CD4-positive, alpha-beta T cell treated with Interleukin-17A for 1 hour (primary cell): Measurements from ENCODE around the gene NUP205.
A peak's percentile ranks its signal among the peaks of the same experiment; 100 is the strongest.

Experiments
- DNase-seq: peaks from one replicate; pipeline ENCODE4 v3.0.0-alpha.2; 2020

Gene NUP205

GRCh38 chr7:135541029-135541428 is 16.7 kb upstream of the NUP205 start:
- no peak for DNase-seq

DNA sequence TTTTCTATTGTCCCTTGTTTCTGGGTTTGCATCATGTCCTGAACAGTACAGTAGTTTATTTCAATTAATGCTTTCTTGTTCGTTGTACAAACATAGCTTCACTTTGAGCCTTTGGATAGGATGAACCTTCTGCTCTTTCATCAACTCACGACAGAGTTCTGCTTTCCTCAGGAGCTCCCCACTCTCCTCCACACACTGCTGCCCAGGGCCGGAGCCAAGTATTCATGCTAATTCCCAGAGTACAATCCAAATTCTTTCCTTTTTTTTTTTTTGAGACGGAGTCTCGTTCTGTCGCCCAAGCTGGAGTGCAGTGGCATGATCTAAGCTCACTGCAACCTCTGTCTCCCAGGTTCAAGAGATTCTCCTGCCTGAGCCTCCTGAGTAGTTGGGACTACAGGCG is 7.5 kb upstream of the NUP205 start:
- no peak for DNase-seq

- no peak for DNase-seq
Measured at GRCh38 chr7:135552148-135552547, 5.6 kb upstream of the NUP205 start.

GRCh38 chr7:135553346-135553745 is 4.4 kb upstream of the NUP205 start:
- DNase-seq = no peak

DNA sequence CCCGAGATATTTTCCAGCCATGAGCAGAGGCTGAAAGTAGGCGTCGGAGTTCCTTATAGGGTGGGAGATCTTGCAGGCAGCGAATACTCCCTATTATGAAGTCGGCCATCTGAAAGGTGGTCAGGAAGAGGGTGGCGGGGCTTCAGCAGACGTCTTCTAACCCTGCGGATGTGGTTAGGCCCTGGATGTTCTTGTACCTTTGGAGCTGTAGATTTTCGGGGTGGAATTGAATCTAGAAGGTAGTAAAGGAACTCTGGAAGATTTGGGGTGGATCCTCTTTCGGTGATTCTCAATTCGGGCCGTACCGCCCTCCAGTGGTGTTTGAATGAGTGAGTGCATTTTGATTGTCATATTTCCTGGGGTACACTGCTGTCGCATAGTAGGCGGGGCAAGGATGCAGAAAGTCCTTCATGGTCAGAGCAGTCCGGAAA is 635 bp downstream of the NUP205 start:
- DNase-seq = peak; percentile 83

DNA sequence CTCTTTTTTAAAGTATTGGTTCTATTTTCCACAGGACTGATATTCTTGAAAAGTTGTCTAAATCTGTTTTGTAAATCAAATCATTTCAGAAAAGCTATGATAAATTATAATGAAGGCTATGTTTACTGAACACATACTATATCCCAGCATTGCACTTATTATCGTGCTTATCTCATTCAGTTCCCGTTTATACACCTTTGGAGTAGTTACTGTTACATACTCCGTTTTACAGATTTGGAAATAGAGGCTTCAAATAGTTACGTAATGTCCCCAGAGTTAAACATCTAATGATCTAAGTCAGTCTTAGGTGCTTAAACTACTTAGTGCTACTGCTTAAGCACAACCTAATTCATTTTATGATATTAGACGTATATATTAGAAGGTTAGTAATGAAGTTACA is 1.2 kb downstream of the NUP205 start:
- DNase-seq = no peak

DNA sequence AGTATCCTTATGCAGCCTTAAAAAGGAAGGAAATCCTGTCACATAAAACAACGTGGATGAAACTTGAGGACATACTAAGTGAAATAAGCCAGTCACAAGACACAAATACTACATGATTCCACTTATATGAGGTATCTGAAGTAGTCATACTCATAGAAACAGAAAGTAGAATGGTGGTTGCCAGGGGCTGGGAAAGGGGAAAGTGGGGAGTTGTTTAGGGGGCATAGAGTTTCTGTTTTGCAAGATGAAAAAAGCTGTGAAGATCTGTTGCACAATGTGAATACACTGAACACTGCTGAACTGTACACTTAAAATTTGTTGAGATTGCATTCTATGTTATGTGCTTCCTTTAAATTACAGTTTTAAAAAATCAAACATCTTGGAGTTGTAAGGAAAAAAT is 2.9 kb downstream of the NUP205 start:
- DNase-seq = no peak

GRCh38 chr7:135562720-135563119 is 5.0 kb downstream of the NUP205 start:
- no peak for DNase-seq

DNA sequence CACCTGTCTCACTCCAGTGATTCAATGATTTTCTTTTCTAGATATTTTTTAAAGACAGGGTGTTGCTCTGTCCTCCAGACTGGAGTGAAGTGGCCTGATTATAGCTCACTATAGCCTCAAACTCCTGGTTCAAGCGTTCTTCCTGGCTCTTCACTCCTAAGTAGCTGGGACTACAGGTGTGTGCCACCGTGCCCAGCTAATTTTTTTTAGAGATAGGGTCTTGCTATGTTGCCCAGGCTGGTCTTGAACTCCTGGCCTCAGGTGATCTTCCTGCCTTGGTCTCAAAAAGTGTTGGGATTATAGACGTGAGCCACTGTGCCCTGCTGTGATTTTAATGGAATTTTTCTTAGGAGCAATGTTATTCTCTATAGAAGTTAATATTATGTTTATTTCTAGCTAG is 14.1 kb downstream of the NUP205 start:
- DNase-seq = no peak

GRCh38 chr7:135573541-135573940 is 15.8 kb downstream of the NUP205 start:
- no peak for DNase-seq

DNA sequence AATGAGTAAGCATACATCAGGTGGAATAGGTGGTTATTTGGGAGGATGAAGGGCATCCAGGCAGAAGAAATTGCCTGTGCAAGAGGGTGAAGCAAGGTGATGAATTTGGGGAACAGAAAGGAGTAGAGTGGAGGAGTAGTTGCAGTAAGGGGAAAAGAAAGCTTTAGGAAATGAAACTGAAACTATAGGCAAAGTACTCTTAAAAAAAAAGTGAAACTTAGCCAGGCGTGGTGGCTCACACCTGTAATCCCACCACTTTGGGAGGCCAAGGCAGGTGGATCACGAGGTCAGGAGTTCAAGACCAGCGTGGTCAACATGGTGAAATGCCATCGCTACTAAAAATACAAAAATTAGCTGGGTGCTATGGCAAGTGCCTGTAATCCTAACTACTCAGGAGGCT is 17.6 kb downstream of the NUP205 start:
- DNase-seq = peak; percentile 8

DNA sequence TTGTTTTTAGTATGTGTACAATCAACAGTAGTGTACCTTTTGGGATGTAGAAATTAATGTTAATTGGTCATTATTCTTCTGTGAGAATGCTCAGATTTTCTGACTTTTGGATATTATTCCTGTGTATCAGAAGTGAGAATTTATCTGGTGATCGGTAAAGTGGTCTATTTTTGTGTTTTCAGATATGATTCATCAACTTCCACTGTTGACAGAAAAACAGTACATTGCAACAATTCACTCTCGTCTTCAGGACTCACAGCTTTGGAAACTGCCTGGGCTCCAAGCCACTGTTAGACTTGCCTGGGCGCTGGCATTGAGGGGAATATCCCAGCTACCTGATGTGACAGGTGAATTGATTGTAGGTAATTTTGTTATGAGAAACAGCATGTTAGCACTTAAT is 20.9 kb downstream of the NUP205 start:
- DNase-seq = no peak

GRCh38 chr7:135584362-135585353 is 26.9 kb downstream of the NUP205 start:
- no peak for DNase-seq

DNA sequence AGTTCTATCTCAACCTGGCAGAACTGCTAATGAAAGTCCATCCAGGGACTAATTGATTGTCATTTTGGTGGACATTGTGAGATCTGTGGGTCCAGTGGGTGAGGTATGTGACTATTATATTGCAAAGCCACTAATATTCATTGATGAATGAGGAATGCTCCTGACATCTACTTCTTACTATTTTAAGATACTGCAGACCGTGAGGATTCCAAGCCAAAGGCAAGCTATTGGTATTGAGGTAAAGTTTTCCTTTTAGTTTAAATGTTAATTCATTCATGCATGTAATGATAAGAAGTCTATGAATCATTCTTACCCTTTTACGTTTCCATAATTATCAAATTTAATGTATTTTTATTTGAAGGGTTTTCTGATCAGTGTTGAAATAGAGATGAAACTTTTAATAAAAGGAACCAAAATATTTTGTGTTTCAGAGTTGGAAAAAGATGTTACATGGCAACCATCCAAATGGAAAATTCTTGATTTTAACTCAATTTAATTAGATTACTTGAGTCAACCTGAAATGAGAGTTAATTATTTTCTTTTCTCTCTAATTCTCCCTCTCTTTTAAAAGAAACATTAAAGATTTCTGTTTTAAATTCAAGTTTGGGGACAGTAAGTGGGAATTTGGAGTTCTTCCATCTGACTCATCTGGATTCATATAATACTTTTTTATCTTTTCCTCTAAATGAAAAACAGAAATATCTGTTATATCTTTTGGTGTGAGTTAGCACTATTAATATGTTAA is 39.6 kb downstream of the NUP205 start:
- no peak for DNase-seq

- no peak for DNase-seq
Measured at GRCh38 chr7:135597926-135598305, 40.2 kb downstream of the NUP205 start.

DNA sequence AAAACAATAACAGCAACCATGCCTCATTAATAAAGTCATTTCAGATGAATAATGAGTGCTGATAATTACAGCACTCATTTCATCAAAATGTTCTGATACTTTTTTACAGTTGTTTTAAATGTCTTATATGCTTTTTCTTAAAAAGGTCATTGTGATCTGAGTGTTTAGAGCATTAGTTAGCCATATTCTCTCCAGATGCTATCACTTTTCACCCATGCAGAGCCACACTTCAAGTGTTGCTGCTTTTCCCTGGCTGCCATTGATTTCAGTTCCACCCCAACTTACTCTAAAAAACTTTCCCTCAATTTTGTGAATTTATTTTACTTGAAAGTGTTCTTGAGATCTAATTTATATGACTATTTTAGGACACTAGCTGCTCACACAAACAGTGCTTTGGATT is 41.8 kb downstream of the NUP205 start:
- DNase-seq = no peak

GRCh38 chr7:135600226-135600625 is 42.5 kb downstream of the NUP205 start:
- DNase-seq = no peak

- DNase-seq = no peak
Measured at GRCh38 chr7:135601182-135601581, 43.5 kb downstream of the NUP205 start.

DNA sequence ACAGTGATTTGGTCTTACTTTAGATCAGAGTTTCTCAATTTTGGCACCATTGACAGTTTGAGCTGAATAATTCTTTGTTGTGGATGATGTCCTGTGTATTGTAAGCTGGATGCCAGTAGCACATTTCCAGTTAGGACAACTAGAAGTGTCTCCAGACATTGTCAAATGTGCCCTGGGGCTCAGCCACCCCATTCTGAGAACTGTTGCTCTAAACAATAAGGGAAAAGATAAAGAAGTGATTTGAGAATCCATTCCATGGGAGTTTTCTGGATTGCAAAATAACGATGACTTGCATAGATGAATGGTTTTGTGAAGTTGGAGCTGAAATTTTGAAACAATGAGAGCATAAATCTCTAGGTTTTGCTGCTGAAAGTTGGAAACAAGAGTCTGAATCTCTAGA is 44.6 kb downstream of the NUP205 start:
- DNase-seq = no peak

GRCh38 chr7:135616136-135616535 is 58.4 kb downstream of the NUP205 start:
- DNase-seq = no peak

DNA sequence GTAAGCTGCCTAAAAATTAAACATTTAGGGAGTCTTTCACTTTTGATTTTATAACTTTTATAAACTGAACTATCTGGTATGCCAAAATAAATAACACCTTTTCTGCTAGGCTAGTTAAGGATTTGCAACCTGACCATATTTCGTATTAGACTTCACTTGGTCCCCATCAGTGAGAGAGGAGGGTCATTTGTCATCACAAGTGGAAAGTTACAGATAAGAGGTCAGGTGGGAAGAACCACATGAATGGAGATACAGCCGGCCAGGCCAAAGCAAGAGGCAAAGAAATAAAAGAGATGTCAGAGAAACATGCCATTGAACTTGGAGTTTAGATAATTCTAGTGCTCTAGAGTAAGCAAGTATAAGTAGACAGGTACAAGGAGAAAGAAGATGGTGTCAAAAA is 60.1 kb downstream of the NUP205 start:
- DNase-seq = no peak

- no peak for DNase-seq
Measured at GRCh38 chr7:135618510-135618909, 60.8 kb downstream of the NUP205 start.

- no peak for DNase-seq
Measured at GRCh38 chr7:135620447-135620846, 62.7 kb downstream of the NUP205 start.
